GM12873 (cell line): ENCODE data around the gene LCN9.

Experiments
- CTCF ChIP-seq: IDR thresholded peaks from 2 replicates; pipeline ENCODE4 v1.5.1; 2012; ENCODE audit warnings: low read depth, mild to moderate bottlenecking, moderate library complexity, low read length, control low read depth; ENCODE audit not compliant: insufficient read depth; ENCODE audit errors: missing control alignments

LCN9 gene

GRCh38 chr9:135663857-135664256 is 748 bp downstream of the LCN9 start:
- no peak for TF ChIP-seq CTCF

- TF ChIP-seq CTCF, result no peak
Measured at GRCh38 chr9:135664266-135664665, 1.2 kb downstream of the LCN9 start.

GRCh38 chr9:135664801-135665794 is 2.0 kb downstream of the LCN9 start:
- no peak for TF ChIP-seq CTCF

- no peak for TF ChIP-seq CTCF
Measured at GRCh38 chr9:135665795-135666189, 2.7 kb downstream of the LCN9 start.

- TF ChIP-seq CTCF, result no peak
Measured at GRCh38 chr9:135666534-135667462, 3.7 kb downstream of the LCN9 start.

GRCh38 chr9:135667463-135668001 is 4.4 kb downstream of the LCN9 start:
- no peak for TF ChIP-seq CTCF
